MCF 10A (cell line): ENCODE results near the gene RHOF. TPM values are rescaled to one million over a fixed set of nuclear protein-coding genes. Genes with fewer than 3 reads are reported as not detected.

Source experiments
- BruUV-seq: library from RNA; stranded (reverse); fragments of 400-500 nt; replicated peaks from 2 replicates; lab custom pipeline; 2021; lab: Mats Ljungman, UMichigan
- CTCF ChIA-PET: fragments of 300-600 bp; sonication (Branson Sonifier 250); formaldehyde crosslinking; extraction: SDS; loops from one replicate; lab custom pipeline; 2021; ENCODE audit warnings: antibody characterized with exemption, inconsistent platforms; lab: Yijun Ruan, JAX
- POLR2A ChIA-PET: fragments of 300-600, 350-650 bp; sonication (Branson Sonifier 250); formaldehyde crosslinking; extraction: SDS; loops from one replicate; lab custom pipeline; 2020; ENCODE audit warnings: antibody characterized with exemption, inconsistent platforms; lab: Yijun Ruan, JAX
- DNase-seq: peaks from one replicate; pipeline ENCODE4 v3.0.0-alpha.2; 2018; ENCODE audit not compliant: unreplicated experiment
- H3K27ac Mint-ChIP-seq: one replicate; pipeline ENCODE4 v1.8.0; 2022; ENCODE audit warnings: mild to moderate bottlenecking, low read depth, mixed read lengths; ENCODE audit not compliant: unreplicated experiment
- H3K27me3 Mint-ChIP-seq: one replicate; pipeline ENCODE4 v1.8.0; 2022; ENCODE audit warnings: mixed read lengths; ENCODE audit not compliant: insufficient read depth, unreplicated experiment
- H3K36me3 Mint-ChIP-seq: one replicate; pipeline ENCODE4 v1.8.0; 2022; ENCODE audit warnings: mild to moderate bottlenecking, moderate library complexity, mixed read lengths; ENCODE audit not compliant: insufficient read depth, unreplicated experiment
- H3K4me1 Mint-ChIP-seq: one replicate; pipeline ENCODE4 v1.8.0; 2022; ENCODE audit warnings: mixed read lengths; ENCODE audit not compliant: insufficient read depth, unreplicated experiment
- H3K4me3 Mint-ChIP-seq: one replicate; pipeline ENCODE4 v1.8.0; 2022; ENCODE audit warnings: mild to moderate bottlenecking, moderate library complexity, mixed read lengths; ENCODE audit not compliant: unreplicated experiment
- H3K9me3 Mint-ChIP-seq: one replicate; pipeline ENCODE4 v1.8.0; 2022; ENCODE audit warnings: mixed read lengths; ENCODE audit not compliant: unreplicated experiment
- intact Hi-C: fragments of 100-400 bp; cut with micrococcal nuclease; formaldehyde crosslinking; loops from 2 replicates; pipeline ENCODE4 v1.14.1; 2022
- total RNA-seq: library from RNA; stranded (reverse); gene quantifications from 2 replicates; pipeline ENCODE4 v1.2.3, GENCODE V29; 2022
- TF ChIP-seq, protein P1 (sequence below): fragments of 200-600 bp; IDR thresholded peaks from one replicate; pipeline ENCODE4 v1.8.0; 2022; ENCODE audit warnings: antibody characterized with exemption, mild to moderate bottlenecking; ENCODE audit not compliant: unreplicated experiment

Gene RHOF
- total RNA-seq, 1 experiment from 2014 or later: 9.5 TPM

DNA sequence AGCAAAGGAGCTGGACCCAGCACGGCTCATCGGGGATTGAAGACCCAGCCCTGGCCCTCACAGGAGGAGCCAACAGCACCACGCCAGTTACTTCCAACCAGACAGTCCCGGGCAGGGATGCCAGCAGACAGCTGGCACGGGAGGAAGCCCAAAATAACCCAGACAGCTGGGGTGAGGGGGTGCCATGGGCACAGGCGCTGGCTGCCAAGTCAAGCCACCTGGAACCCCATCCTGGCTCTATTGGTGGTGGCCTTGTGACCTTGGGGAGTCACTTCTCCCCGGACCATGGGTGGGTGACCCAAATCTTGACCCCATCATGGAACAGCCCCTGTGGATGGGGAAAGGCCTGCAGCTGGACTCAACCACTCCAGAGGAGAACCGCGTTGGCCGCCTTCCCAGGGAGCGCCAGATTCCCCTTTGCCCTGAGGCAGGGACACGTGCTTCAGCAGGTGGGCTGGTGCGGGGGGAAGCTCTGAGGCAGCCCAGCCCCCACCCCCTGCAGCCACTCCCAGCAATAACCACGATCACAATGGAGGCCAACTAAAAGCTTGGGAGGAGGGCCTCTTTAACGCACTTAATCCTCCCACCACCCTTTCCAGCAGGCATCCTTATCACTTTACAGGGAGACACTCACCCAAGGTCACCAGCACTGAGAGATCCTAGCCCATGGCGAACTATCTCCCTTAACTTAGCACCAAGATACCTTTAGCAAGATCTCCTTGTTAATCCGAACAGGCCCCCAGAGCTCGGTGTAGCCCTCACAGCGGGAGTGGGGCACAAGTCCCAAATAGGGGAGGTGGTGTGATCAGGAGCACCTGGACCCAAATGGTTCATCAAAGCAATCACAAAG, 4.7 kb upstream of the RHOF start:
- Mint-ChIP-seq H3K4me3 (peak overlapping the region; percentile 78), H3K36me3 (peaks cover 44% of the 10 kb centered on the region), H3K27ac (peak overlapping the region; percentile 81), H3K27me3 (no peaks in the 10 kb centered on the region), H3K4me1 (peaks cover 37% of the 10 kb centered on the region), H3K9me3 (no peaks in the 10 kb centered on the region)
- peak; percentile 77 for DNase-seq
- TF ChIP-seq, protein P1, sequence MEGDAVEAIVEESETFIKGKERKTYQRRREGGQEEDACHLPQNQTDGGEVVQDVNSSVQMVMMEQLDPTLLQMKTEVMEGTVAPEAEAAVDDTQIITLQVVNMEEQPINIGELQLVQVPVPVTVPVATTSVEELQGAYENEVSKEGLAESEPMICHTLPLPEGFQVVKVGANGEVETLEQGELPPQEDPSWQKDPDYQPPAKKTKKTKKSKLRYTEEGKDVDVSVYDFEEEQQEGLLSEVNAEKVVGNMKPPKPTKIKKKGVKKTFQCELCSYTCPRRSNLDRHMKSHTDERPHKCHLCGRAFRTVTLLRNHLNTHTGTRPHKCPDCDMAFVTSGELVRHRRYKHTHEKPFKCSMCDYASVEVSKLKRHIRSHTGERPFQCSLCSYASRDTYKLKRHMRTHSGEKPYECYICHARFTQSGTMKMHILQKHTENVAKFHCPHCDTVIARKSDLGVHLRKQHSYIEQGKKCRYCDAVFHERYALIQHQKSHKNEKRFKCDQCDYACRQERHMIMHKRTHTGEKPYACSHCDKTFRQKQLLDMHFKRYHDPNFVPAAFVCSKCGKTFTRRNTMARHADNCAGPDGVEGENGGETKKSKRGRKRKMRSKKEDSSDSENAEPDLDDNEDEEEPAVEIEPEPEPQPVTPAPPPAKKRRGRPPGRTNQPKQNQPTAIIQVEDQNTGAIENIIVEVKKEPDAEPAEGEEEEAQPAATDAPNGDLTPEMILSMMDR: no peak
- POLR2A ChIA-PET: interaction anchor here (0.5 to 13.9 kb wide), 11 partner anchors 10 to 726 kb away, joined by 3 to 344 read pairs (median 4); partner anchors contain the start of genes PSMD9, SETD1B and TMEM120B
- CTCF ChIA-PET: interaction anchor here (0.6 to 10.6 kb wide), 8 partner anchors 11 to 234 kb away, joined by 3 to 390 read pairs (median 32); partner anchors contain the start of genes SETD1B and TMEM120B
- no TSS peak for BruUV-seq
- intact Hi-C loops: loop anchor here (10.0 kb wide), 2 partner anchors 227 to 397 kb away; partner anchors contain the start of gene BCL7A

DNA sequence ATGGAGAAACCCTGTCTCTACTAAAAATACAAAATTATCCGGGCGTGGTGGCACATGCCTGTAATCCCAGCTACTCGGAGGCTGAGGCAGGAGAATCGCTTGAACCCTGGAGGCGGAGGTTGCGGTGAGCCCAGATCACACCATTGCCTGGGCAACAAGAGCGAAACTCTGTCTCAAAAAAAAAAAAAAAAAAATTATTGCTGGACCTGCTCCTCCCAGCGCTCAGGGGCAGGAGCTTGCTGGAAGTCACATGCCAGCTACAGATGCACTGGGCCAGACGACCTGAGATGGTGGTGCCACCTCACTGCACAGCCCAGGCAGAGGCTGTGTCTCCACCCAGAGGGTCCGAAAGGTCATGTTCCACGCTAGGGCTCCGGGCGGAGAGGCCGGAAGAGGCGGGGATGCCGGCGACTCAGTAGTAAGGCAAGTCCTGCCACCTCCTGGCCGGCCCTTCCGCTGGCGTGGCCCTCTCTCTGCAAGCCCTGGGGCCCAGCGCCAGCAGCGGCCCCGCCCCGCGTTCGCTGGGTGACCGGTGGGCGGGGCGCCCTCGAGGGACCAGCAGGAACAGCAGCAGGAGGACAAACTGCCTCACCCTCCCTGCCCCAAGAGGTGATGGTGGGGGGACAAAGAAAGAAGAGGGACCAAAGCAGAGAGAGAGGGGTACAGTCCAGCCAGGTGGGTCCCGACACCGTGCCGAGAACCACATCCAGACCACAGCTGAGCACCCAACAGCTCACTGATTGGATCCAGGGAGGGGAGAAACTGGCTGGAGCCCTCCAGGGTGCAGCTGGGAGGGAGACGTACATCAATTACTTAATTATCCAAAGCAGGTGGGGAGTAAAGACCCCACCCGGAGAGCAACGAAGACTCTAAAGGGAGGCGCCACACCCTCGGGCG, 3.6 kb upstream of the RHOF start:
- TF ChIP-seq, protein P1: no peak
- Mint-ChIP-seq H3K27ac (peak overlapping the region; percentile 81), H3K36me3 (peaks cover 39% of the 10 kb centered on the region), H3K4me3 (peak overlapping the region; percentile 78), H3K4me1 (peaks cover 42% of the 10 kb centered on the region), H3K9me3 (no peaks in the 10 kb centered on the region), H3K27me3 (no peaks in the 10 kb centered on the region)
- no TSS peak for BruUV-seq
- ChIA-PET POLR2A (interaction anchor here (0.5 to 13.9 kb wide), 8 partner anchors 11 to 299 kb away, joined by 3 to 344 read pairs (median 17); partner anchors contain the start of genes PSMD9, SETD1B and TMEM120B), CTCF (interaction anchor here (0.6 to 10.6 kb wide), 13 partner anchors 12 to 329 kb away, joined by 3 to 390 read pairs (median 42); partner anchors contain the start of genes PSMD9, SETD1B and TMEM120B)
- DNase-seq: peak; percentile 86
- intact Hi-C loops: loop anchor here (10.0 kb wide), 2 partner anchors 228 to 398 kb away; partner anchors contain the start of gene BCL7A

DNA sequence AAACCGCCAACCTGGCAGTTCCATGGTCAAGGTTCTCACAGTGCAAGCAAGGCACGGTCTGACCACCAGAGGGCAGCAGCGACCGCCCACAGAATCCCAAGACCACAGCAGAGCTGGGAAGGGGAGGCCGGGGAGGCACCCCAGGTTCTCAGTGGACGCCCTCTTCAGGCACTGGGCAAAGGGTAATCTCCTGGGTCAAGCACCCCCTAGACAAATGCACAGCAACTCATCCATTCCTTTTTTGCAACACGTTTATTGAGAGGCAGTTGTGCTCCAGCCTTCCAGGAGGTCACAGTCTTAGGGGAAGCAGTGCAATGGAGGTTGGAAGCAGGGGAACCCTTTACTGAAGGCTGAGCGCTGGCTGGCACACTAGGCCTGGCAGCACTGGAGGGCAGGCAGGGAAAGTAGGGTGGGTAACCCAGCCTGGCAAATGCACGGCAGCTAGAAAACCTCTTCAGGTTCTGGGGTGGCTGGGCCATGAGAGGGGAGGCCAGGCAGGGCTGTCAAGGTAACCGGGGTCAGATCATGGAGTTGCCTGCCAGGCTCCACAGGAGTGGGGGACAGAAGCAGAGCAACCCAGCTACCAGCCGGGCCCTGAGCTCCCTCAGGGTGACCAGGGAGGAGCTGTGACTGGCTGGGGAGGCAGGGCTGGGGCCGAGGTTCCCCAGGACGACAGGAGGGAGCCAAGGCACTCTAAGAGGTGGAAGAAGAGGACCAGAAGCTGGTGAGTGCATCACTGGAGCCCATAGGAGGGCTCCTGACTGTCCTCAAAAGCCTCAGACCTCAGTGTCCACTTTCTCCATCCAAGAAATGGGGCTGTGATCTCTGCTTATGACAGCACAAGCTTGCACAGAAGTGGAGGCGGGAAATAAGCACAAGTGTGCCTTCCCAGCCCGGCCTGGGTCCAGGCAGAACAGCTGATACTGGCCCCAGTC, 1.8 kb upstream of the RHOF start:
- CTCF ChIA-PET: interaction anchor here (0.5 to 10.6 kb wide), 46 partner anchors 14 to 1675 kb away, joined by 3 to 390 read pairs (median 4); partner anchors contain the start of genes ANAPC5, BCL7A, PSMD9 and SETD1B
- Mint-ChIP-seq H3K4me3 (peak overlapping the region; percentile 69), H3K4me1 (peaks cover 55% of the 10 kb centered on the region), H3K9me3 (no peaks in the 10 kb centered on the region), H3K27me3 (no peaks in the 10 kb centered on the region), H3K36me3 (peaks cover 28% of the 10 kb centered on the region), H3K27ac (peak overlapping the region; percentile 90)
- intact Hi-C loops: loop anchor here (1.0 to 10.0 kb wide), 3 partner anchors 17 to 400 kb away; partner anchors contain the start of gene BCL7A
- POLR2A ChIA-PET: interaction anchor here (0.6 to 13.9 kb wide), 14 partner anchors 10 to 301 kb away, joined by 3 to 344 read pairs (median 7); partner anchors contain the start of genes PSMD9, SETD1B and TMEM120B
- DNase-seq: peak; percentile 88
- TF ChIP-seq, protein P1: peak; percentile 93
- BruUV-seq: no TSS peak
